Activated naive CD8-positive, alpha-beta T cell (primary cell): ENCODE results near the gene S100A3.
"Not testable (repeated sequence)": the region's sequence is repeated elsewhere in the genome, so short reads cannot be mapped to it uniquely, and the experiment has no call there.

ENCODE experiments used
- H3K27ac Mint-ChIP-seq: one replicate; pipeline ENCODE4 v1.8.0; 2021; ENCODE audit warnings: mixed read lengths
- H3K27me3 Mint-ChIP-seq: one replicate; pipeline ENCODE4 v1.8.0; 2021; ENCODE audit warnings: mixed read lengths
- H3K36me3 Mint-ChIP-seq: one replicate; pipeline ENCODE4 v1.8.0; 2021; ENCODE audit warnings: mixed read lengths
- H3K4me1 Mint-ChIP-seq: one replicate; pipeline ENCODE4 v1.8.0; 2021; ENCODE audit warnings: low read depth, mixed read lengths
- H3K4me3 Mint-ChIP-seq: one replicate; pipeline ENCODE4 v1.8.0; 2021; ENCODE audit warnings: mild to moderate bottlenecking, mixed read lengths
- H3K9me3 Mint-ChIP-seq: one replicate; pipeline ENCODE4 v1.8.0; 2021; ENCODE audit warnings: low read depth, mixed read lengths

The S100A3 gene

GRCh38 chr1:153562021-153562420 is 13.0 kb upstream of the S100A3 start:
- H3K27me3 Mint-ChIP-seq, H3K9me3 Mint-ChIP-seq, H3K36me3 Mint-ChIP-seq, H3K27ac Mint-ChIP-seq, H3K4me3 Mint-ChIP-seq: not testable (repeated sequence)
- H3K4me1 Mint-ChIP-seq = peaks cover 15% of the 10 kb centered on the region

- Mint-ChIP-seq H3K36me3 (no peaks in the 10 kb centered on the region), H3K9me3 (no peaks in the 10 kb centered on the region), H3K4me3 (no peak overlapping the region), H3K4me1 (peaks cover 10% of the 10 kb centered on the region), H3K27ac (no peak overlapping the region), H3K27me3 (no peaks in the 10 kb centered on the region)
Observed at GRCh38 chr1:153561466-153561985, 12.5 kb upstream of the S100A3 start.

GRCh38 chr1:153560771-153561465 is 11.9 kb upstream of the S100A3 start:
- H3K9me3 Mint-ChIP-seq = no peaks in the 10 kb centered on the region
- no peak overlapping the region for H3K27ac Mint-ChIP-seq
- H3K4me3 Mint-ChIP-seq = no peak overlapping the region

GRCh38 chr1:153560241-153560640 is 11.2 kb upstream of the S100A3 start:
- Mint-ChIP-seq H3K27ac (no peak overlapping the region), H3K27me3 (no peaks in the 10 kb centered on the region), H3K4me3 (no peak overlapping the region), H3K4me1 (peaks cover under 1% of the 10 kb centered on the region), H3K36me3 (no peaks in the 10 kb centered on the region), H3K9me3 (no peaks in the 10 kb centered on the region)

More at GRCh38 chr1:153560771-153561465, 11.9 kb upstream of the S100A3 start:
- Mint-ChIP-seq H3K36me3 (no peaks in the 10 kb centered on the region), H3K27me3 (no peaks in the 10 kb centered on the region), H3K4me1 (peaks cover 5% of the 10 kb centered on the region)

GRCh38 chr1:153557877-153558276 is 8.8 kb upstream of the S100A3 start:
- H3K27ac Mint-ChIP-seq = no peak overlapping the region
- H3K4me1 Mint-ChIP-seq = no peaks in the 10 kb centered on the region
- H3K9me3 Mint-ChIP-seq = no peaks in the 10 kb centered on the region
- no peaks in the 10 kb centered on the region for H3K27me3 Mint-ChIP-seq
- H3K4me3 Mint-ChIP-seq = no peak overlapping the region
- H3K36me3 Mint-ChIP-seq = no peaks in the 10 kb centered on the region

- no peaks in the 10 kb centered on the region for H3K36me3 Mint-ChIP-seq
- no peak overlapping the region for H3K27ac Mint-ChIP-seq
- no peak overlapping the region for H3K4me3 Mint-ChIP-seq
- no peaks in the 10 kb centered on the region for H3K9me3 Mint-ChIP-seq
- H3K4me1 Mint-ChIP-seq = no peaks in the 10 kb centered on the region
- no peaks in the 10 kb centered on the region for H3K27me3 Mint-ChIP-seq
Observed at GRCh38 chr1:153556348-153556747, 7.3 kb upstream of the S100A3 start.

- Mint-ChIP-seq H3K27me3 (no peaks in the 10 kb centered on the region), H3K36me3 (no peaks in the 10 kb centered on the region), H3K4me3 (no peak overlapping the region), H3K27ac (no peak overlapping the region), H3K9me3 (no peaks in the 10 kb centered on the region), H3K4me1 (no peaks in the 10 kb centered on the region)
Observed at GRCh38 chr1:153553830-153554541, 4.9 kb upstream of the S100A3 start.

GRCh38 chr1:153553096-153553495 is 4.0 kb upstream of the S100A3 start:
- Mint-ChIP-seq H3K27ac (no peak overlapping the region), H3K36me3 (no peaks in the 10 kb centered on the region), H3K27me3 (no peaks in the 10 kb centered on the region)

GRCh38 chr1:153552335-153552734 is 3.3 kb upstream of the S100A3 start:
- H3K4me3 Mint-ChIP-seq = no peak overlapping the region

More at GRCh38 chr1:153553096-153553495, 4.0 kb upstream of the S100A3 start:
- no peak overlapping the region for H3K4me3 Mint-ChIP-seq
- no peaks in the 10 kb centered on the region for H3K9me3 Mint-ChIP-seq
- peaks cover 3% of the 10 kb centered on the region for H3K4me1 Mint-ChIP-seq

GRCh38 chr1:153550827-153551500 is 1.9 kb upstream of the S100A3 start:
- Mint-ChIP-seq H3K27me3 (no peaks in the 10 kb centered on the region), H3K27ac (no peak overlapping the region), H3K4me1 (peaks cover 11% of the 10 kb centered on the region), H3K4me3 (no peak overlapping the region), H3K9me3 (no peaks in the 10 kb centered on the region), H3K36me3 (no peaks in the 10 kb centered on the region)

More at GRCh38 chr1:153552335-153552734, 3.3 kb upstream of the S100A3 start:
- Mint-ChIP-seq H3K27me3 (no peaks in the 10 kb centered on the region), H3K9me3 (no peaks in the 10 kb centered on the region), H3K27ac (no peak overlapping the region), H3K4me1 (peaks cover 3% of the 10 kb centered on the region), H3K36me3 (no peaks in the 10 kb centered on the region)

GRCh38 chr1:153550398-153550758 is 1.3 kb upstream of the S100A3 start:
- H3K27me3 Mint-ChIP-seq = no peaks in the 10 kb centered on the region
- H3K9me3 Mint-ChIP-seq = no peaks in the 10 kb centered on the region
- H3K4me1 Mint-ChIP-seq = peaks cover 17% of the 10 kb centered on the region
- no peak overlapping the region for H3K27ac Mint-ChIP-seq
- no peaks in the 10 kb centered on the region for H3K36me3 Mint-ChIP-seq
- H3K4me3 Mint-ChIP-seq = no peak overlapping the region

GRCh38 chr1:153549741-153550397 is 811 bp upstream of the S100A3 start:
- Mint-ChIP-seq H3K9me3 (no peaks in the 10 kb centered on the region), H3K4me1 (peaks cover 22% of the 10 kb centered on the region), H3K27me3 (no peaks in the 10 kb centered on the region), H3K27ac (no peak overlapping the region), H3K36me3 (no peaks in the 10 kb centered on the region), H3K4me3 (no peak overlapping the region)

GRCh38 chr1:153547560-153548551 is 1.2 kb downstream of the S100A3 start:
- Mint-ChIP-seq H3K4me1 (peaks cover 42% of the 10 kb centered on the region), H3K27ac (peak overlapping the region; percentile 41), H3K4me3 (no peak overlapping the region)

More at GRCh38 chr1:153547560-153548551, 1.2 kb downstream of the S100A3 start:
- no peaks in the 10 kb centered on the region for H3K36me3 Mint-ChIP-seq
- no peaks in the 10 kb centered on the region for H3K9me3 Mint-ChIP-seq
- no peaks in the 10 kb centered on the region for H3K27me3 Mint-ChIP-seq
